Kidney epithelial cell (primary cell): Measurements from ENCODE around the gene MX2. TPM values are rescaled to one million over a fixed set of nuclear protein-coding genes. Genes with fewer than 3 reads are reported as not detected.
A peak's percentile ranks its signal among the peaks of the same experiment; 100 is the strongest.

Source experiments
- DNase-seq: peaks from one replicate; pipeline ENCODE4 v3.0.0-alpha.2; 2010; ENCODE audit warnings: low read depth
- H3K27me3 ChIP-seq: 2 replicates; pipeline ENCODE4 v1.6.0; 2011; ENCODE audit warnings: low read length; ENCODE audit not compliant: control insufficient read depth, insufficient read depth
- H3K36me3 ChIP-seq: 2 replicates; pipeline ENCODE4 v1.5.1; 2011; ENCODE audit warnings: low read length; ENCODE audit not compliant: control insufficient read depth, insufficient read depth
- H3K4me3 ChIP-seq: 2 replicates; pipeline ENCODE4 v1.5.1; 2011; ENCODE audit warnings: low read depth, mild to moderate bottlenecking, control low read depth, low read length
- CTCF ChIP-seq: IDR thresholded peaks from 2 replicates; pipeline ENCODE4 v1.5.1; 2011; ENCODE audit warnings: mild to moderate bottlenecking, moderate library complexity, low read length, control low read depth, inconsistent platforms; ENCODE audit not compliant: insufficient read depth, poor library complexity, severe bottlenecking
- total RNA-seq: library from RNA; depleted of rRNA; stranded (reverse); fragments of >200 nt; gene quantifications from 2 replicates; pipeline ENCODE4 v1.2.3, GENCODE V29; 2015

The MX2 gene
- total RNA-seq, 1 donor from 2014 or later: 1.4 TPM

- peak; percentile 26 for DNase-seq
- TF ChIP-seq CTCF: no peak
- no peaks in the 10 kb centered on the region for H3K36me3 ChIP-seq
- H3K27me3 ChIP-seq: peaks cover 11% of the 10 kb centered on the region
- no peak overlapping the region for H3K4me3 ChIP-seq
Measured at GRCh38 chr21:41366522-41367151, 4.8 kb downstream of the MX2 start.

DNA sequence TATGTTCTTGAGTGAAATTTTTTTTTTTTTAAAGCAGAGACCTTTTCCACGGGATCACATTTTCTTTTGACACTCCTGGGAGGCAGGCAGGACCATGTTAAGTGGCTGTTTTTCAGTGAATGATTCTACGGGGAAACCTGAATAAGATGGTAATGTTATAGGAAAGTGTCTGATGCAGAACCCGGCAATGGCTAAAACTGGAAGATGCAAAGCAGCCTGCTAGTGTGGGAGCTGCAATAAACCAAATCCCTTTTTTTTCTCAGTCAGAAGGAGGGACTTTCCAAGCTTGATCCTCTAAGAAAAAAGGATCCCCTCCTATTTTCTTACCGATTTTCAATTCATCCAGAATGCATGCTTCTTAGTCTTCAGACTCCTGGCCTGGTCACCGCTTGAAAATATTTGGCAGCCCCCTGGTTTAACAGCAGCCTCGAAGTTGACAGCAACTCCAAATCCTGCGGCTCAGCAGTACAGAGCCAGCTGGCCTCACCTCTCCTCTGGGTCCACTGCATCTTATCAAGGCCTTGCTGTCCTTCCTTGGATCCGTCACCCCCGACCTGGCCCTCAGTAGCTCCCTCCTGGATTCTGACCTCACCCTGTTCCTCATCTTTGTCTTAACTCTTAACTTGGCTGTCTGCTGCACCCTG lies 5.6 kb downstream of the MX2 start:
- H3K36me3 ChIP-seq: no peaks in the 10 kb centered on the region
- DNase-seq: no peak
- no peak overlapping the region for H3K4me3 ChIP-seq
- peaks cover 11% of the 10 kb centered on the region for H3K27me3 ChIP-seq
- no peak for TF ChIP-seq CTCF

GRCh38 chr21:41367945-41368734 lies 6.3 kb downstream of the MX2 start:
- TF ChIP-seq CTCF: no peak
- Histone ChIP-seq H3K27me3 (peaks cover 11% of the 10 kb centered on the region), H3K36me3 (no peaks in the 10 kb centered on the region), H3K4me3 (no peak overlapping the region)
- no peak for DNase-seq

GRCh38 chr21:41368735-41369104 lies 6.9 kb downstream of the MX2 start:
- Histone ChIP-seq H3K27me3 (peaks cover 11% of the 10 kb centered on the region), H3K4me3 (no peak overlapping the region), H3K36me3 (no peaks in the 10 kb centered on the region)
- TF ChIP-seq CTCF: no peak
- DNase-seq: no peak

DNA sequence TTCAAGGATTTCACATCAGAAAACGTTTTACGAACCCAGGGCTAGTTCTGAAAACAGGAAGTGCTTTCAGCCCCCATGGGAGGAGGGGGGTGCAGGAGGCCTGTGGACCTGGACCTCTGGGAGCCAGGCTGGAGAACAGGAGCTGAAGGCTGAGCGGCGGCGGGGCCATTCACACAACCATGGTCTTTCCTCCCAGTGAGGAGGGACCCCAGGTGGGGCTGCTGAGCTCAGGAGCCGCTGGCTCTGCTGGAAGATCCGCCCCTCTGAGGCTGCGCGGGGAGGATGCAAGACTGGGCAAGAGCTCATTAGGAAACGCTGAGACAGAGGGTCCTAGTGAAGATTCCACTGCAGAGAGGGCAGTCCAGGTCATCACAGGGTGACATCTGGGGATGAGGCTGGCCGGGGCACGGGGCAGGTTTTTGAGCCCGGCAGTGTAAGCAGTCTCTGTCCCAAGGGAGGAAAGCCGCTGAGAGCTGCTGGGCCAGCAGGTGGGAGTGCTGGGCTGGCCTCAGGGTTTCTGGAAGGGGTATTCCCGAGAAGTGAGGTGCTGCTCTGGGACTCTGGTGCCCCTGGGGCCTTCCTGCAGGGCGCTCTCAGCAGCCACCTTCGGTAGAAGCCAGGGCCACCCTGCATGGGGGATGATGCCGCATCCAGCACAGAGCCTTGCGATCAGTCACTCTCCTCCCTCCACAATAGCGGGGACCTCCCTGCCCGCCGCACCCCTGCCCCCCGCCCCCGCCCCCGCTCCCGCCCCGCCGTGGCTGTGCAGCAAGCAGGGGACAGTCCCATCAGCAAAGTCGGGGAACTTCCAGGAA lies 7.5 kb downstream of the MX2 start:
- DNase-seq: no peak
- Histone ChIP-seq H3K27me3 (peaks cover 11% of the 10 kb centered on the region), H3K4me3 (peak overlapping the region; percentile 2), H3K36me3 (no peaks in the 10 kb centered on the region)
- peak; percentile 56 for TF ChIP-seq CTCF
